GM19455 (cell line): ENCODE data around the gene PI4K2A.

Experiments
- ATAC-seq: cut with Tn5 transposase; IDR thresholded peaks from one replicate; pipeline ENCODE4 v1.9.1; 2021; ENCODE audit not compliant: unreplicated experiment

PI4K2A gene

GRCh38 chr10:97724341-97724941 is 84.0 kb downstream of the PI4K2A start:
- no peak for ATAC-seq
